Loucy (cell line): ENCODE measurements around the gene ABCC8.

Source experiments
- H2AFZ ChIP-seq: fragments of 200-600 bp; sonication (generic); 2 replicates; pipeline ENCODE4 v1.6.0; 2016; ENCODE audit warnings: antibody characterized with exemption, mild to moderate bottlenecking, low read length, moderate library complexity
- H3F3A ChIP-seq: fragments of 200-600 bp; 2 replicates; pipeline ENCODE4 v1.6.0; 2016; ENCODE audit warnings: antibody characterized with exemption, low read depth, mild to moderate bottlenecking
- H3K27me3 ChIP-seq: fragments of 200-600 bp; sonication (generic); 2 replicates; pipeline ENCODE4 v1.6.1; 2014; ENCODE audit warnings: low read length, mild to moderate bottlenecking; ENCODE audit not compliant: insufficient read depth, poor library complexity, severe bottlenecking
- H3K36me3 ChIP-seq: fragments of 200-600 bp; sonication (generic); 2 replicates; pipeline ENCODE4 v1.6.1; 2016; ENCODE audit warnings: low read length; ENCODE audit not compliant: insufficient read depth
- H3K4me1 ChIP-seq: fragments of 200-600 bp; sonication (generic); 2 replicates; pipeline ENCODE4 v1.5.1; 2014; ENCODE audit warnings: low read length, mild to moderate bottlenecking; ENCODE audit not compliant: insufficient read depth, poor library complexity, severe bottlenecking
- H3K4me2 ChIP-seq: fragments of 200-600 bp; sonication (generic); 2 replicates; pipeline ENCODE4 v1.6.0; 2014; ENCODE audit warnings: antibody characterized with exemption, low read length, low read depth, mild to moderate bottlenecking; ENCODE audit not compliant: poor library complexity, severe bottlenecking
- H3K4me3 ChIP-seq: fragments of 200-600 bp; sonication (generic); 2 replicates; pipeline ENCODE4 v1.5.1; 2014; ENCODE audit warnings: low read length, mild to moderate bottlenecking, mixed read lengths; ENCODE audit not compliant: poor library complexity, severe bottlenecking
- H3K79me2 ChIP-seq: fragments of 200-600 bp; sonication (generic); 2 replicates; pipeline ENCODE4 v1.6.1; 2014; ENCODE audit warnings: low read length; ENCODE audit not compliant: insufficient read depth
- H3K9ac ChIP-seq: fragments of 200-600 bp; sonication (generic); 2 replicates; pipeline ENCODE4 v1.6.0; 2014; ENCODE audit warnings: mild to moderate bottlenecking, low read depth, low read length, moderate library complexity; ENCODE audit not compliant: poor library complexity, severe bottlenecking
- H3K9me2 ChIP-seq: fragments of 200-600 bp; sonication (generic); replicated peaks from 2 replicates; pipeline ENCODE4 v1.6.1; 2016; ENCODE audit warnings: low read depth, low read length, mixed read lengths
- H3K9me3 ChIP-seq: fragments of 200-600 bp; sonication (generic); 2 replicates; pipeline ENCODE4 v1.6.1; 2014; ENCODE audit warnings: mild to moderate bottlenecking, antibody characterized with exemption, low read length, low read depth; ENCODE audit not compliant: insufficient read depth
- H4K20me1 ChIP-seq: fragments of 200-600 bp; sonication (generic); 2 replicates; pipeline ENCODE4 v1.6.0; 2014; ENCODE audit warnings: antibody characterized with exemption, low read length, mild to moderate bottlenecking; ENCODE audit not compliant: insufficient read depth, poor library complexity, severe bottlenecking
- EZH2phosphoT487 ChIP-seq: fragments of 200-600 bp; IDR thresholded peaks from 2 replicates; pipeline ENCODE4 v1.6.1; 2018; ENCODE audit warnings: antibody characterized with exemption, mild to moderate bottlenecking, moderate library complexity, borderline replicate concordance
- TF ChIP-seq, protein P1 (sequence below): fragments of 200-600 bp; sonication (generic); conservative IDR thresholded peaks from 2 replicates; pipeline ENCODE4 v1.5.1; 2014; ENCODE audit warnings: mild to moderate bottlenecking, antibody characterized with exemption, low read length

The ABCC8 gene

DNA sequence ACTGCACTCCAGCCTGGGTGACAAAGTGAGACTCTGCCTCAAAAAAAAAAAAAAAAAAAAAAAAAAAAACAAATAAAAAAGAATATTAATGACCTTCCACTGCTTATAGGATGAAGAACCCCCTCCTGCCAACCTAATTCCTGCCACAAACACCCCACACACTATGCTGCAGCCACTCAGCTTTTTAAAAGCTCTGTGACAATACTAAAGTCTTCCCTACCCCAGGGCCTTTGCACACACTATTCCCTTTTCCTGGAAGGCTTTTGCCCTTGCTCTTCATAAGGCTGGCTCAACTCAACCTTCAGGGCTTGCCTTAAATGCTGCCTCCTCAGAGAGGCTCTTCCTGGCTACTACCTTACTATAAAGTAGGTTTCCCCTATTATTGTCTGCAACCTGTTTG, 77.4 kb downstream of the ABCC8 start:
- Histone ChIP-seq H3K4me3 (no peak overlapping the region), H3K9ac (no peak overlapping the region), H3K9me3 (no peaks in the 10 kb centered on the region), H3F3A (no peaks in the 10 kb centered on the region), H3K36me3 (no peaks in the 10 kb centered on the region), H4K20me1 (no peaks in the 10 kb centered on the region), H3K4me2 (no peak overlapping the region), H3K4me1 (no peaks in the 10 kb centered on the region), H3K79me2 (no peaks in the 10 kb centered on the region), H3K27me3 (no peaks in the 10 kb centered on the region), H2AFZ (no peak overlapping the region), H3K9me2 (no peaks in the 10 kb centered on the region)
- TF ChIP-seq EZH2phosphoT487 = no peak
- TF ChIP-seq, protein P1, sequence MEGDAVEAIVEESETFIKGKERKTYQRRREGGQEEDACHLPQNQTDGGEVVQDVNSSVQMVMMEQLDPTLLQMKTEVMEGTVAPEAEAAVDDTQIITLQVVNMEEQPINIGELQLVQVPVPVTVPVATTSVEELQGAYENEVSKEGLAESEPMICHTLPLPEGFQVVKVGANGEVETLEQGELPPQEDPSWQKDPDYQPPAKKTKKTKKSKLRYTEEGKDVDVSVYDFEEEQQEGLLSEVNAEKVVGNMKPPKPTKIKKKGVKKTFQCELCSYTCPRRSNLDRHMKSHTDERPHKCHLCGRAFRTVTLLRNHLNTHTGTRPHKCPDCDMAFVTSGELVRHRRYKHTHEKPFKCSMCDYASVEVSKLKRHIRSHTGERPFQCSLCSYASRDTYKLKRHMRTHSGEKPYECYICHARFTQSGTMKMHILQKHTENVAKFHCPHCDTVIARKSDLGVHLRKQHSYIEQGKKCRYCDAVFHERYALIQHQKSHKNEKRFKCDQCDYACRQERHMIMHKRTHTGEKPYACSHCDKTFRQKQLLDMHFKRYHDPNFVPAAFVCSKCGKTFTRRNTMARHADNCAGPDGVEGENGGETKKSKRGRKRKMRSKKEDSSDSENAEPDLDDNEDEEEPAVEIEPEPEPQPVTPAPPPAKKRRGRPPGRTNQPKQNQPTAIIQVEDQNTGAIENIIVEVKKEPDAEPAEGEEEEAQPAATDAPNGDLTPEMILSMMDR = no peak

DNA sequence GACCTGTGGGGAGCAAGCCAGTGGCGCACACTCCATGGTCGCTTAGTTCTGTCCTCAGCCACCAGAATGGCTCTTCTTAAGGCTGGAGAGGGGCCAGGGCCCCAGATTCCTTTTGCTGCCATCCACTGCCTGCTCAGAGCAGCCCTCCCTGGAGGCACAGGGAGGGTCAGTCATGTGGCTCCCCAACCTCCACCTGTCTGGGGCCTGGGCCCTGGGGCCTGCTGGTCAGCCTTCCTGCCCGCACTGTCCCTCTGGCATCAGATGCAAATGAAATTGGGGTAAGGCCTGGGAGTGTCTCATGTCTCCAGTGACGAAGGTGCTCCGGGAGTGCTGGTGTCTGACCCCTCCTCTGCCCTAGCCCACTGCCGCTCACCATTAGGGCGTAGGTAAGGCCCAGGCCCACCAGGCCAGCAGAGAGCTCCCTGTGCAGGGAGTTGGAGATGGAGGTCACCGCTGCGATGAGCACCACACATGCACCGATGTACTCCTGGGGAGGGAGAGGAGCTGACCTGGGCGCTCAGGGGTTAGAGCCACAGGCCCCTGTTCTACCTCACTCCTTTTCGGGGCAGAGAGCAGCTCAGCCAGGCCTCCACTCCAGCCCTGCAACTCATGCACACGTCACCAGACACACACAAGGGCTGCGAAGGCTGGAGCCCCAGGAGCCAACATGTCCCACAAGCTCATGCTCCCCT, 79.2 kb downstream of the ABCC8 start:
- Histone ChIP-seq H3K9ac (no peak overlapping the region), H3K36me3 (no peaks in the 10 kb centered on the region), H3K79me2 (no peaks in the 10 kb centered on the region), H4K20me1 (no peaks in the 10 kb centered on the region), H3K4me1 (no peaks in the 10 kb centered on the region), H3K4me2 (no peak overlapping the region), H3K4me3 (no peak overlapping the region), H3K9me2 (no peaks in the 10 kb centered on the region), H3K27me3 (no peaks in the 10 kb centered on the region), H3K9me3 (no peaks in the 10 kb centered on the region), H3F3A (no peaks in the 10 kb centered on the region), H2AFZ (no peak overlapping the region)
- no peak for TF ChIP-seq EZH2phosphoT487
- TF ChIP-seq, protein P1 = no peak

DNA sequence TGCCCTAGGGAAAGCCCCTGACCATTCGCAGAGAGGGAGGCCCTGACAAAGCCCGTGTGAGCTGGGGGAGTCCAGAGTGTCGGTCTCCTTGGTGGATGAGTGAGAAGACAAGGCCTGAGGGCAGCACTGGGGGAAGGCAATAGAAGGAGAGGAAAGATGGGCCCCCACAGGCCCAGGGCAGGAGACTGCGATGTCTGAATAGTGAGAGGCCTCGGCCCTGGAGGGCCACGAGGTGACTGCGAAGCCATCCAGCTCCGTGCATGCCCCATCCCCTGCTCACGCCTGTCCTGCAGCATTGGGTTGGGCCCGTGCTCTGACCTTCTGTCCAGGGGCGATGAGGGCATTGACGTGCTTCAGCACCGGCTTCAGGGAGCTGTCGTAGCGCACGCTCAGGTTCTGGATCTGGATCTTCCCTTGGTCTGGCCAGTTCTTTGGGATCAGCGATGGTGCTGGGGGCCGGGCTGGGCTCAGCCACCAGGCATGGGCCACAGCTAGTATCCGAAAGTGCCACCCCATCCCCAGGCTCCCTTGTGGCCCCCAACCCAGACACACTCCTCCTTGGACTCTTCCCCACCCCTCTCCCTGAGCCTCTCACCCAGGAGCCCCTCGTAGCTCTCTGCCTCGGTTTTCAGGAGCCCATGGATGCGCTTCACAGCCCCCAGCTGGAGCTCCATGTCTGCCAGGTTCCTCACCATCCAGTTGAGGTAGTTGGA, 79.9 kb downstream of the ABCC8 start:
- Histone ChIP-seq H3K4me1 (no peaks in the 10 kb centered on the region), H3K9me2 (no peaks in the 10 kb centered on the region), H3K36me3 (no peaks in the 10 kb centered on the region), H4K20me1 (no peaks in the 10 kb centered on the region), H3K27me3 (no peaks in the 10 kb centered on the region), H3K79me2 (no peaks in the 10 kb centered on the region), H3K9me3 (no peaks in the 10 kb centered on the region), H3K4me3 (no peak overlapping the region), H2AFZ (no peak overlapping the region), H3F3A (no peaks in the 10 kb centered on the region), H3K4me2 (no peak overlapping the region), H3K9ac (no peak overlapping the region)
- TF ChIP-seq, protein P1 = no peak
- TF ChIP-seq EZH2phosphoT487 = no peak
